Airway epithelial cell (primary cell): ENCODE measurements around the gene SETMAR. TPM values are rescaled to one million over a fixed set of nuclear protein-coding genes. Genes with fewer than 3 reads are reported as not detected.

Experiments used
- total RNA-seq: library from RNA; depleted of rRNA; stranded (reverse); fragments of >200 nt; gene quantifications from 2 replicates; pipeline ENCODE4 v1.2.3, GENCODE V29; 2015

Gene SETMAR
- total RNA-seq: 6.3 and 11.0 TPM in 2 replicates

DNA sequence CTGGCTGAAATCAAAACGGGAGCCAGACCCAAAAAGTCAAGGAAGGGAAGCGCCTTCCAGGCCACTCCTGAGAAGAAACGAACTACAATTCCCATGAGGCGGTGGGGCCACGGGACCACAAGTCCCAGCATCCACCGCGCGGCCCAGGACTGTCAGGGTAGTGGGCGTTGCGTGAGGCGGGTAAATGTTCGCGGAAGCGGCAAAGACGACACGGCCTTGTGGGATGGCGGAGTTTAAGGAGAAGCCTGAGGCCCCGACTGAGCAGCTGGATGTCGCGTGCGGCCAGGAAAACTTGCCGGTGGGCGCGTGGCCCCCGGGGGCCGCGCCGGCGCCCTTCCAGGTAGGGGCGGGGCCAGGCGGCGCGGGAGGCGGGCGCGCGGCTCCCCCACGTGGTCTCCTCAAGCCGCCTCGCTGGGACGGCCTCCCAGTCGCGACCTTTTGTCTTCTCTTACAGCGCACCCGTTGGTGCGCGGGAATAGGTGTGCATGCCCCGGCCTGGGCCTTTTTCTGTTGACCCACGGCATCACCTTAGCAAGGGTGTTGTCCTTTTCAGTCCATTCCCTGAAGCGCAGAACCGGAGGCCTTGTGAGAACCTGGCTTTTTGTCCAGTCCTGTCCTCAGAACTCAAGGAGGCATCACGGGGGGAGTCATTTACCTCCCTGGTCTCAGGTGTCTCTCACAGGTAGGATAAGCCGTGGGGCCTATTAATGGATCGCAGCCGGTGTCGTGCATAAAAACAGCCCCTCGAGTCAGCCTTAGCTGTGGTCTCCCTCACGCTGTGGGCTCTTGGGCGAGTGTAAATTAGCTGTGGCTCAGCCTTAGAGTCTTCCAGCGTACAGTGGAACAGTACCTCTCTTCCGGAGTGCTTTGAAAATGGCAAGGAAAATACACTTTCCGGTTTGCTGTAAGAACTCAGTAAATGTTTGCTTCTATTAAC, at the start of gene SETMAR:
Gene SETMAR, plus strand, starts transcription at position 183 of the 937 bp plus-strand sequence. Its CDS starts 2 bp downstream, at position 185.

Other genes starting within 250 kb of the SETMAR start
- gene SUMF1, start 163.9 kb downstream of the SETMAR start, total RNA-seq: 36.4 and 43.0 TPM in 2 replicates
- gene ITPR1, start 190.0 kb downstream of the SETMAR start, total RNA-seq: 2.7 and 3.7 TPM in 2 replicates